NCI-H2171 treated with DMSO at 0.1 percent for 48 hours (cell line): ENCODE data around the gene CNTNAP5.

Experiments used
- DNase-seq: peaks from one replicate; lab custom pipeline; 2025; lab: John Stamatoyannopoulos, UW

Gene CNTNAP5

DNA sequence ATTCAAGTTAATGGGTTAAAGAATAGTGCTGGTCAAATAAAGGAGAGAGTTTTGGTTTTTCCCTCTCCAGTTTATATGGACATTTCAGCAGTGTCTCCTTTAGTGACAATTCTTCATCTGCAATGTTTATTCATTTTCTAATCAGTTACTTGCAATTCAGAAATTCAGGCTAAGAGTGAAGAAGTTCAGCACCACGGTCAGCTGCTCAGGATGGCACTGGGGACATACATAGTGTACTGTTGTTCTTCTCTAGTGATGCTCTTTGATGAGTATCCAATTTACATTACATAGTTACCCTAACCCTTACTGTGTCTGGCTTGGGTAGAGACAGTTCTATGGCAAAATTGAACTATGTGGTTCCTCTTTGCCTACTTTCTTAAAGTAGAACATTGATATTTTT lies 412.7 kb downstream of the CNTNAP5 start:
- no peak for DNase-seq

DNA sequence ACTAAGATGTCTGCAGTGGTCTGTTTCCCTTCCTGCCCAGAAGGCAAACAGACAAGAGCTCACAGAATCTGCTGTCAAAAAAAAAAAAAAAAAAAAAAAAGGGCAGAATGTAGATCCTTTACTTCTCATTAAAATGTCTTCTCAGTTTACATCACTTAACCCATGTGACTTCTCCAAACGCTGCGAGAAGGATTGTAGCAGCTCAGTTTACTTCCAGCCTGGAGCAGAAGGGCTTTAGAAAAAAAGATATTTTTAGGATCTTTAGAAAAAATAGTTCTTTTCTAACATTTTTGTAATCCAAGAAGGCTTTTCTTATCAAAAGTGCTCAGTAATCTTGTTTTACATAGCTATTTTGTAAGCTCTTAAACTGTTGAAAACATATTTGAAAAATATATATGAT lies 425.4 kb downstream of the CNTNAP5 start:
- peak; percentile 96 for DNase-seq

- no peak for DNase-seq
Observed at GRCh38 chr2:124476291-124476690, 451.2 kb downstream of the CNTNAP5 start.

DNA sequence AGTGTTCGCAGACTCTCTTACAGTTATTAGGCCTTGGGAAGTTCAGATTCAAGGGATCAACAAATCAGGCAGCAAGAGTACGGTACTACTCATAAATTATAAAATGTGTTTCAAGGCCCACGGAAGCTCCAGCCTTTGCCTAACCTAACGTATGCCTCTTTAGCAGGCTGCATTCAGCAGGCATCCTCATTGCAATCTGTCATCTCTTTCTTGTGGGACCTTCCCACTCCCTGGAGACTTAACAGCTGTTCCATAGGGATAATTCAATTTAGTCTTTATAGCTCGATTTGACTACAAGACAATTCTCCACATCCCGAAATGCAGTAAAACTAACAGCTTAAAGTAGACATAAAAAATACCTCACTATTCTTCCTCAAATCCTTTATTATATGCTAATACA lies 453.7 kb downstream of the CNTNAP5 start:
- DNase-seq, result peak; percentile 82

DNA sequence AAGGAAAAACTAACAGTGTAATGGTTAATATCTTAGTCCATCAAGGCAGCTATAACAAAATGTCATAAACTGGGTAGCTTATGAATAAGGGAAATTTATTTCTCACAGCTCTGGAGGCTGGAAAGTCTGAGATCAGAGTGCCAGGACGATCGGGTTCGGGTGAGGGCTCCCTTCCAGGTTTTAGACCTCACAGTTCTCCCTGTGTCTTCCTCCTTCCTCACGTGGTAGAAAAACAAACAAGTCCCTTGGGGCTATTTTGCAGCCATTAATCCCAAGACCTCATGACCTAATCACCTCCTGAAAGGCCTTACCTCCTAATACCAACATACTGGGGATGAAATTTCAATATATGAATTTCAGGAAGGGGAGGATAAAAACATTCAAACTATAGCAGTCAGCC lies 455.9 kb downstream of the CNTNAP5 start:
- peak; percentile 66 for DNase-seq

GRCh38 chr2:124482044-124482443 lies 457.0 kb downstream of the CNTNAP5 start:
- peak; percentile 25 for DNase-seq

- DNase-seq, result no peak
Observed at GRCh38 chr2:124482551-124482950, 457.5 kb downstream of the CNTNAP5 start.

GRCh38 chr2:124485659-124486058 lies 460.6 kb downstream of the CNTNAP5 start:
- no peak for DNase-seq

GRCh38 chr2:124489686-124490085 lies 464.6 kb downstream of the CNTNAP5 start:
- DNase-seq, result no peak

- DNase-seq, result no peak
Observed at GRCh38 chr2:124501575-124502152, 476.6 kb downstream of the CNTNAP5 start.

GRCh38 chr2:124514236-124514635 lies 489.1 kb downstream of the CNTNAP5 start:
- DNase-seq, result no peak

- DNase-seq, result no peak
Observed at GRCh38 chr2:124520953-124521352, 495.9 kb downstream of the CNTNAP5 start.

GRCh38 chr2:124523096-124523495 lies 498.0 kb downstream of the CNTNAP5 start:
- no peak for DNase-seq

- DNase-seq, result peak; percentile 42
Observed at GRCh38 chr2:124524155-124524915, 499.2 kb downstream of the CNTNAP5 start.

DNA sequence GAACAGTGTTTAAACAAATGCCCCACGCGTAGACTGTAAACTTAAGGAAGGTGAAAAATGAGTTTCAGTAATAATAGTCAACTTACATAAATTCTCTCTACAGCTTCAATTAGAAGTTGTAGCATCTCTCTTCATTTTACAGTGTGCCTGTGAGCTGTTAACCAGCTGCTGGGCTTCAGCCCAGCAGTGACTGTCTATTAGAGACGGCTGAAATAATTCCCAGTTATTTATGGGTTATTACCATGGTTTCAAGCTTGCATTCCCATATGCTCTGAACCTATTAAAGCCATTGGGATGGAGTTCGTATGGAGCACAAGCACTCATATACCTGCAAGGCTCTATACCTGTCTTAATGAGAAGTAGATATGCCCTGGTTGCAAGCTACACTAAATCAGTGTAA lies 501.1 kb downstream of the CNTNAP5 start:
- no peak for DNase-seq

- peak; percentile 9 for DNase-seq
Observed at GRCh38 chr2:124530203-124530602, 505.1 kb downstream of the CNTNAP5 start.

DNA sequence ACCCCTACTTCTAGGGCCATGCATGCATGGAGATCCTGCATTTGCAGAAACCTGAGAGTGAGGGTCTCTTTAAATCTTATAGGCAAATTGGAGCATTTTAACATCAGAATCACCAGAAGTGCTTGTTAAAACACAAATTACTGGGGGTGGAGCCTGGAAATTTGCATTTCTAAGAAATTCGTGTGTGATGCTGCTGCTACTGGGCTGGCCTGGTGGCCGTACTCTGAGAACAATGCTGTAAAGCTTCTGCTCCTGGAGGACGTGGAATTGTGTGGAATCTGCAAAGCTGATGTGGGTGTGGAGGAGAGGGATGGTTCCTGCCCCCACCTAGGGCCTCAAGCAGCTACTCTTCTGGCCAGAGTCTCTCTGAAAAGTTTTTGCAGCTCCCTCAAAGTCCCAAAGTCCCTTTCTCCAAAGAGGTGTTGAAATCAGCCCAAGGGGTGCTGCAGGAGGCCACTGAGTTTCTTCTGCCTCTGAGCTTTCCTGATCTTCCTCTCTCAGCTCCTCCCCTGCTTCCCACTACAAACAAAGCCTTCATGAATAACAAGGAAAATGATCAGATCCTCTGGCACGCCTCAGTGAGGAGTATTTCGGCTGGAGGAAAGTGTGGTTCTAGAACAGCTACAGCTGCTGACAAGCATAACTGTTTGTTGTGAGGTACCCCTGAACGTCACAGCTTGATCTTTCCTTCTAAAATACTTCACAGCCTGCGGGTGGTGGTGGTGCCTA lies 508.3 kb downstream of the CNTNAP5 start:
- DNase-seq, result no peak

DNA sequence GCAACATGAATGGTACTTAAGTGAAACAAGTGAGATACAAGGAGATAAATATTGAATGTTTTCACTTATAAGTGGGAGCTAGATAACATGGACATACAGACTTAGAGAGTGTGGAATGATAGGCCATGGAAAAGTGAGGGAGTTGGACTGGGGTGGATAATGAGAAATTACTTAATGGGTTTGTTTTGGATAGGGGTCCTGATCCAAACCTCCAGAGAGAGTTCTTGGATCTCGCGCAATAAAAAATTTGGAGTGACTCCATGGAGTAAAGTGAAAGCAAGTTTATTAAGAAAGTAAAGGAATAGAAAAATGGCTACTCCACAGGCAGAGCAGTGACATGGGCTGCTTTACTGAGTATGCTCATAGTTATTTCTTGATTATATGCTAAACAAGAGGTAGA lies 508.9 kb downstream of the CNTNAP5 start:
- no peak for DNase-seq

DNA sequence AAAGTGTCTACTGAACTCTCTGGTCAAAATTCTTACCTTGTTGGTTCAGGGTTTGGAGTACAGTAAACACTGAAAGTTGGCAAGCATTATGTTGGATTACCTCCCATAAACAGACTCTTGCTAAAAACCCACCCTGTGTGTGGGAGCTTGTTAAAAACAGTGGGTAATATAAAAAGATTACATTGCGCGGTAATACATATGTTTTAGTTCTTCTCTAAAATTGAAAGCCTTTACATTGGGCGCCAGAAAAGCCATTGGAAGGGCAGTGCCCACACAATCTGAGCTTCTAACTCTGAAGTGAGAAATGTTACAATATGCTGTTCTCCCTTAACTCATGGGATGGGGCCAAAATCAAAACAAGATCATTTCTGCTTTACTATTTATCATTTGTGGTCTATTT lies 510.7 kb downstream of the CNTNAP5 start:
- no peak for DNase-seq

DNA sequence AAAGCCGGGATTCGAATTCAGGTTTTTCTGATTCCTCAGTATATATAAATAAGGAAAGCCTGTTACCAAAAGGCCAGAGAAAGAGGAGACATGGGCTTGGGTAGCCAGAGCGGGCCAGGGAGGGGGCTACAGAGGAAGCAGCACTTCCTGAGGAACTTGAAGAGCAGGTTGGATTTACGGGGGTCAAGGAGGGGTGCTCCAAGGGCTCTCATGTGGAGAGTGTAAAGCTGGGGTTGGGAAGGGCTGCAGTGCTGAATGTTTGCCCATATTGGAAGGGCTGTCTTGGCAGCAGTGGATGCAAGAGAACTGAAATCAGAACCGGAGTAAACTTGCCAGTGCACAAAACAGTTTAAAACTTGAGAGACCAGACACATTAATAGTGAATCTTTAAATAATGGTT lies 511.5 kb downstream of the CNTNAP5 start:
- DNase-seq, result no peak

DNA sequence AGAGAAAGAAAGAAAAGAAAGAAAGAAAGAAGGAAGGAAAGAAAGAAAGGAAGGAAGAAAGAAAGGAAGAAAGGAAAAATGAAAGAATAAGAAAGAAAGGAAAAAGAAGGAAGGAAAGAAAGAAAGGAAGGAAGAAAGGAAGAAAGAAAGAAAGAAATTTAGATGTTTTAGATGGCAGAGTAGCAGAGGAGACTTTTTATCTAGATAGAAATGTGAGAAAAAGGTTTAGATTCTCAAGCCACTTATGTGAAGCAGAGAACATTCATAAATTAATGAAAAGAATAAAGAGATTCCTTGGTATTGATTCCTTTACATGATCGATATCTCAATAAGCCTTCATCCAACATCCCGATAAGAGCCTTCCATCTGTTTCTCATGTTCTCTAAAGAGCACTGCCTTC lies 513.5 kb downstream of the CNTNAP5 start:
- DNase-seq, result no peak

GRCh38 chr2:124540805-124541204 lies 515.7 kb downstream of the CNTNAP5 start:
- no peak for DNase-seq

DNA sequence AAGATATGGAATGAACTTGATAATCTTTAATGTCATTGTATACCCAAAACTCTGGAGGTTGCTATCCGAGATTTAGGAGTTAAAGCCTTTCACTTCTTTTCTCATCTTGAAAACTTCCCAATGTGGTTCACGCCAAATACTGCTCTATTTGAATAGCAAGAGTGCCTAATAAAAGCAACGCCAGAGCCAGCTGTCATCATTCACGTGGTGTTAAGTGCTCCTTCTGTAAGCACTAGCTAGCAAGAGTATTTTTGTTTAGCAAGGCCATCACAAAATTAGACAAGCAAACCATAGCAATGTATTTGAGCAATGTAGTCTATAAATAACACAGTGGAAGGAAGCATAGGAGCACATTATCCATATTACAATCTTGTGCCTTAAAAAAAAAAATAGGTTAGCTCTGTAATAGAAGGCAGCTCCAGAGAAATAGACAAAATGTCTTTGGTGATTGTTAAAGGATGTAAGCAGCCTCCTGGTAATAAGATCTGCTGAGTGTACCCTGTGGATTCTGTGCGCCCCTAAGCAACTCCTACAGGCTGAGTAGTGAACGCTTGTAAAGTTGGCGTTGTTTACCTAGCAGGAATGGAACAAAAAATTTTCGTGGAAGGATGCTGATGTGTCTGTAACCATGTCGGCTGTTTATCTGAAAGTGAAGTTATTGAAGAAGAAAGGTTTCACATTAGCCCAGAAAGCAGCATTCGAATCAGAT lies 518.0 kb downstream of the CNTNAP5 start:
- DNase-seq, result peak; percentile 90
